K562 (cell line): ENCODE results near the gene SGMS1. TPM values are rescaled to one million over a fixed set of nuclear protein-coding genes. Genes with fewer than 3 reads are reported as not detected.

Experiments
- AFF4 ChIP-seq: sonication (generic); formaldehyde crosslinking; IDR thresholded peaks from 2 replicates; pipeline ENCODE4 v1.8.0; 2023; ENCODE audit warnings: mild to moderate bottlenecking, missing genetic modification reagents
- CREB3L1 ChIP-seq: fragments of 450-650 bp; IDR thresholded peaks from 2 replicates; pipeline ENCODE4 v1.6.1; 2014; ENCODE audit warnings: low read depth, mild to moderate bottlenecking, moderate library complexity, borderline replicate concordance
- FOXA1 ChIP-seq: fragments of 450-650 bp; IDR thresholded peaks from 2 replicates; pipeline ENCODE4 v1.6.1; 2016; ENCODE audit warnings: mild to moderate bottlenecking, borderline replicate concordance
- HDAC8 ChIP-seq: fragments of 450-650 bp; IDR thresholded peaks from 2 replicates; pipeline ENCODE4 v1.6.1; 2016; ENCODE audit warnings: mild to moderate bottlenecking, missing genetic modification characterization, moderate library complexity, missing compliant biosample characterization
- HNRNPUL1 ChIP-seq: fragments of 200-400 bp; formaldehyde crosslinking; IDR thresholded peaks from 2 replicates; pipeline ENCODE4 v1.6.1; 2017; ENCODE audit warnings: low read length
- MAZ ChIP-seq, 2 experiments: fragments of 450-650 bp in 1 of 2; sonication (generic) in 1 of 2; formaldehyde crosslinking; IDR thresholded peaks in 1 of 2; conservative IDR thresholded peaks in 1 of 2; 2 replicates each; pipeline versions ENCODE4 v1.4.0 to v1.5.0; 2020; ENCODE audit warnings: mild to moderate bottlenecking in 1 of 2, missing genetic modification reagents in 1 of 2
- NCOR1 ChIP-seq: fragments of 450-650 bp; IDR thresholded peaks from 2 replicates; pipeline ENCODE4 v1.6.1; 2016; ENCODE audit warnings: mild to moderate bottlenecking, moderate library complexity
- SAFB2 ChIP-seq: fragments of 200-400 bp; formaldehyde crosslinking; IDR thresholded peaks from 2 replicates; pipeline ENCODE4 v1.6.1; 2018; ENCODE audit warnings: borderline replicate concordance, low read length, low read depth, moderate library complexity; ENCODE audit not compliant: severe bottlenecking
- SMAD3 ChIP-seq: fragments of 450-650 bp; formaldehyde crosslinking; conservative IDR thresholded peaks from 2 replicates; pipeline ENCODE4 v1.4.0; 2020; ENCODE audit warnings: mild to moderate bottlenecking
- ZBTB7A ChIP-seq: IDR thresholded peaks from 2 replicates; pipeline ENCODE4 v1.6.1; 2011; ENCODE audit warnings: low read depth, mild to moderate bottlenecking, low read length, moderate library complexity, borderline replicate concordance; ENCODE audit not compliant: control insufficient read depth
- ZNF263 ChIP-seq: sonication (generic); formaldehyde crosslinking; IDR thresholded peaks from 2 replicates; pipeline ENCODE4 v1.8.0; 2022; ENCODE audit warnings: mild to moderate bottlenecking, missing genetic modification reagents, borderline replicate concordance
- ZNF318 ChIP-seq, 2 experiments: fragments of 450-650 bp; IDR thresholded peaks; 2 replicates each; pipeline ENCODE4 v1.6.1; 2016; ENCODE audit warnings: mild to moderate bottlenecking in 2 of 2, borderline replicate concordance in 1 of 2, low read depth in 1 of 2, moderate library complexity in 1 of 2
- ZNF57 ChIP-seq: fragments of 450-650 bp; formaldehyde crosslinking; IDR thresholded peaks from 2 replicates; pipeline ENCODE4 v1.4.0; 2020; ENCODE audit warnings: mild to moderate bottlenecking, moderate library complexity
- ZNF695 ChIP-seq: fragments of 450-650 bp; formaldehyde crosslinking; IDR thresholded peaks from 2 replicates; pipeline ENCODE4 v1.4.0; 2020; ENCODE audit warnings: mild to moderate bottlenecking, moderate library complexity
- polyA plus RNA-seq, 8 experiments: library from polyadenylated mRNA; depleted of rRNA in 4 of 8; stranded (reverse) in 5 of 8; unstranded in 3 of 8; fragments of >200 nt; fragmentation: Nextera tagmentation in 2 of 8; fragmentation: Illumina TruSeq in 1 of 8; extraction: Ambion mirVana in 2 of 8; extraction: Trizol in 1 of 8; gene quantifications; 2 replicates each; pipeline versions ENCODE4 v1.2.1 to v1.2.3, GENCODE V29; 2011 to 2014; ENCODE audit warnings: inconsistent platforms in 1 of 8, missing spikeins in 1 of 8
- total RNA-seq, 7 experiments: library from RNA; depleted of rRNA in 6 of 7; stranded (reverse); fragments of >200 nt in 6 of 7; fragmentation: Illumina TruSeq in 2 of 7; extraction: Trizol in 2 of 7; gene quantifications; 2 replicates each; pipeline versions ENCODE4 v1.2.1 to v1.2.3, GENCODE V29; 2011 to 2021; ENCODE audit warnings: low replicate concordance in 1 of 7

The SGMS1 gene
- total and polyA plus RNA-seq, 9 of the 15 experiments (the other 6 are each of a cell fraction or from before 2014, with no cell fraction given), result 22.6 to 232 (median 82.2) TPM

- TF ChIP-seq ZNF318 (IDR thresholded peaks at IDR 0.05; ENCODE audit: borderline replicate concordance in 1 of 2, low read depth in 1 of 2), result no peak
- TF ChIP-seq ZNF263 (CRISPR knock-in tag), result no peak
- no peak for TF ChIP-seq HNRNPUL1
- TF ChIP-seq CREB3L1, result no peak
- no peak for TF ChIP-seq ZNF695 (CRISPR knock-in tag)
- no peak for TF ChIP-seq ZBTB7A
- no peak for TF ChIP-seq AFF4
- no peak for TF ChIP-seq FOXA1
- TF ChIP-seq ZNF57 (CRISPR knock-in tag), result no peak
- TF ChIP-seq NCOR1, result no peak
- no peak for TF ChIP-seq HDAC8 (tag)
- no peak for TF ChIP-seq SAFB2
- no peak for TF ChIP-seq MAZ (CRISPR knock-in tag; conservative IDR thresholded peaks at IDR 0.05 in 1 of 2, IDR thresholded peaks at IDR 0.05 in 1 of 2)
- TF ChIP-seq SMAD3 (CRISPR knock-in tag), result no peak
- TF ChIP-seq, all 486 proteins: peak for 0
These were observed 192.6 kb downstream of the SGMS1 start (continued) for GRCh38 chr10:50431133-50431532.
